Prostate gland (tissue), 2 donors: ENCODE data around the gene SERINC5. TPM values are rescaled to one million over a fixed set of nuclear protein-coding genes. Genes with fewer than 3 reads are reported as not detected.
A peak's percentile ranks its signal among the peaks of the same experiment; 100 is the strongest.

ENCODE experiments used
- DNase-seq: peaks from one replicate; pipeline ENCODE4 v3.0.0-alpha.2; 2019; ENCODE audit warnings: low spot score
- H3K27ac ChIP-seq, 2 donors: fragments of 200-600 bp; sonication (generic); 2 replicates each; pipeline ENCODE4 v1.5.1; 2017 to 2019
- H3K27me3 ChIP-seq: fragments of 200-600 bp; sonication (generic); replicated peaks from 2 replicates; pipeline ENCODE4 v1.5.1; 2019; ENCODE audit not compliant: insufficient read depth
- H3K36me3 ChIP-seq, 2 donors: fragments of 200-600 bp; sonication (generic); 1 replicate in 1 of 2; 2 replicates in 1 of 2; pipeline versions ENCODE4 v1.5.1 to v1.8.1; 2017 to 2019
- H3K4me1 ChIP-seq: fragments of 200-600 bp; sonication (generic); replicated peaks from 2 replicates; pipeline ENCODE4 v1.5.1; 2019
- H3K4me3 ChIP-seq, 2 donors: fragments of 200-600 bp; sonication (generic); 2 replicates each; pipeline ENCODE4 v1.5.1; 2017 to 2019
- H3K9me3 ChIP-seq: fragments of 200-600 bp; sonication (generic); 2 replicates; pipeline ENCODE4 v1.5.1; 2017
- CTCF ChIP-seq, 4 experiments: fragments of 200-600 bp in 2 of 4; fragments of 450-650 bp in 2 of 4; sonication (generic) in 2 of 4; IDR thresholded peaks; 1 replicate in 3 of 4; 2 replicates in 1 of 4; pipeline ENCODE4 v1.5.1; 2016 to 2019; ENCODE audit warnings: antibody characterized with exemption in 4 of 4, mild to moderate bottlenecking in 2 of 4, moderate library complexity in 2 of 4
- POLR2A ChIP-seq: fragments of 450-650 bp; IDR thresholded peaks from one replicate; pipeline ENCODE4 v1.6.1; 2016; ENCODE audit warnings: antibody characterized with exemption, mild to moderate bottlenecking
- POLR2AphosphoS5 ChIP-seq: sonication (generic); formaldehyde crosslinking; IDR thresholded peaks from one replicate; pipeline ENCODE4 v1.6.1; 2017; ENCODE audit warnings: antibody characterized with exemption
- WGBS: methylation state at CpG from one replicate; pipeline ENCODE4 v1.1.5; 2018; 5-methylcytosine and 5-hydroxymethylcytosine counted together
- intact Hi-C: fragments of 100-400 bp; cut with DNase I; formaldehyde crosslinking; loops from one replicate; pipeline ENCODE4 v1.14.2; 2022
- total RNA-seq, 2 donors: library from RNA; depleted of rRNA; stranded (reverse); fragments of >200 nt; gene quantifications; one replicate each; pipeline ENCODE4 v1.1.0, GENCODE V29; 2016

The SERINC5 gene
- total RNA-seq, 2 donors from 2014 or later, result 127 to 205 TPM

DNA sequence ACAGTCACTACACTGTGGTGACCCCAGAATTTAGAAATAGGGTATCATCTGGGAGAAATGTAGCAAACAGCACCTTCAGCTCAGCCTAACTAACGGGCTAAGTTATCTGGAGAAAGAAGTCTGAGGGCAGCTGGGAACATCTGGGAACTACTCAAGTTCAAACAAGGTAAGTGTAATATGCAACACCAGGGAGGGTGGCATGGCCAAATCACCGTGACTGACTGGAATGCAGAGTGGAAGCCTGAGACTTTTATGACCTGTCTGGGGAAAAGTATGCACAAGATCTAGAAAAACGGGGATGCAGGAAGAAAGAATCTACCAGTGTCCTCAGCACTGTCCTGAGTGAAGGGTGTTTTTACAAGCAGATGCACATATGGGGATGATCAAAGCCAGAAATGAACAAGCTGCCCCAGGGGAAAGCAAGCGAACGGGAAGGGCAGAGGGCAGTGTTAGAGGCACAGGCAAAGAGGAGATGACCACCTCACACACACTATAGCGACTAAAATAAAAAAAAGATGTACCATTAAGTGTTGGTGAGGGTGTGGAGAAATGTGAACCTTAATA is 59.9 kb downstream of the SERINC5 start:
- intact Hi-C loops, result loop anchor here (10.0 kb wide), 1 partner anchor 101 kb away; no protein-coding TSS in a partner anchor
- Histone ChIP-seq H3K9me3 (no peaks in the 10 kb centered on the region), H3K27me3 (no peaks in the 10 kb centered on the region), H3K4me3 (no peak overlapping the region), H3K27ac (peak overlapping the region in 1 of 2 donors; percentile 63), H3K36me3 (no peaks in the 10 kb centered on the region), H3K4me1 (peaks cover 18% of the 10 kb centered on the region)
- no peak for DNase-seq
- no peak for TF ChIP-seq CTCF (IDR thresholded peaks at IDR 0.05)
- no peak for TF ChIP-seq POLR2AphosphoS5
- TF ChIP-seq POLR2A, result no peak
- 59% methylated on average over 6 of the region's 6 CpGs for WGBS

DNA sequence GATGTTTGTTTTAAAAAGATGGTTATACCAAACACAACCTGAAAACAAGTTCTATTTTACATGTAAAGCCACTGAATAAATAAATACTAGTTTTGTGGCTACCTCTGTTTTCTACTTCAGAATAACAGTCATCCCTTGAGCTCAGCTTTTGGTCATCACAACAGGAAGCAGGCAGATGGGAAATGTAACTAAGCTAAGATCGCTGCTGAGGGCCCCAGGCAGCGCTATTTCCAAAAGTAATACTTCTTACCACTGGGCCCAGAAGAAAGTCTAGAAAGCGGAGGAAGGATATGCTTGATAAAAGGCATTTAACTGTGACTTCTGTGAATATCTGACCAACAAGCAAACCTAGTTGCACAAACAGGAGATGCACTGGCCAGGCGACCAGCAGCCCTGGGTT is 61.4 kb downstream of the SERINC5 start:
- no peak for DNase-seq
- Histone ChIP-seq H3K36me3 (no peaks in the 10 kb centered on the region), H3K27ac (peak overlapping the region; percentile 63 to 68), H3K4me3 (no peak overlapping the region), H3K27me3 (no peaks in the 10 kb centered on the region), H3K4me1 (peaks cover 18% of the 10 kb centered on the region), H3K9me3 (no peaks in the 10 kb centered on the region)
- 62% methylated on average over 4 of the region's 4 CpGs for WGBS
- intact Hi-C loops, result loop anchor here (10.0 kb wide), 1 partner anchor 100 kb away; no protein-coding TSS in a partner anchor
- TF ChIP-seq POLR2A, result no peak
- no peak for TF ChIP-seq POLR2AphosphoS5
- TF ChIP-seq CTCF (IDR thresholded peaks at IDR 0.05), result no peak

DNA sequence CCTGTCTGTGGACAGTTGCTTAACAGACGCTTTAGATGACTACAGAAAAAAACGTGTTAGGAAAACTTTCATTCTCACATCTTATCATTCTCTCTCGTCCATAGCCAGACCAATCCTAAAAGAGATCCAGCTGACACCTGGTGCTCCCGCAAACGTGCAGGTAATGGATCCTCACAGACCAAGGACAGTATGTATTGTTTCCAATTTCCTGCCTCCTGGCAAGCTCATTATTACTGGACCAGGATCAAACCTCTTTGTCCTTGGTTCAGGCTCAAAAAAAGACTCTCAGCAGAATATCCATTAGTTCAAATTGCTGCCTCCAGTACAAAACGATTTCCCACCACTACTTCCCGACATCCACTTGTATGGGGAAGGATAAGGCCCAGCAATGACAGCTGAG is 62.4 kb downstream of the SERINC5 start:
- Histone ChIP-seq H3K27ac (peak overlapping the region; percentile 63 to 68), H3K4me1 (peaks cover 18% of the 10 kb centered on the region), H3K36me3 (no peaks in the 10 kb centered on the region), H3K4me3 (no peak overlapping the region), H3K9me3 (no peaks in the 10 kb centered on the region), H3K27me3 (no peaks in the 10 kb centered on the region)
- DNase-seq, result no peak
- no peak for TF ChIP-seq POLR2AphosphoS5
- TF ChIP-seq POLR2A, result no peak
- TF ChIP-seq CTCF (IDR thresholded peaks at IDR 0.05), result no peak
- intact Hi-C loops, result loop anchor here (2.0 to 10.0 kb wide), 2 partner anchors 63 to 99 kb away; partner anchors contain the start of gene SERINC5
- WGBS, result 8% methylated on average over 7 of the region's 7 CpGs

DNA sequence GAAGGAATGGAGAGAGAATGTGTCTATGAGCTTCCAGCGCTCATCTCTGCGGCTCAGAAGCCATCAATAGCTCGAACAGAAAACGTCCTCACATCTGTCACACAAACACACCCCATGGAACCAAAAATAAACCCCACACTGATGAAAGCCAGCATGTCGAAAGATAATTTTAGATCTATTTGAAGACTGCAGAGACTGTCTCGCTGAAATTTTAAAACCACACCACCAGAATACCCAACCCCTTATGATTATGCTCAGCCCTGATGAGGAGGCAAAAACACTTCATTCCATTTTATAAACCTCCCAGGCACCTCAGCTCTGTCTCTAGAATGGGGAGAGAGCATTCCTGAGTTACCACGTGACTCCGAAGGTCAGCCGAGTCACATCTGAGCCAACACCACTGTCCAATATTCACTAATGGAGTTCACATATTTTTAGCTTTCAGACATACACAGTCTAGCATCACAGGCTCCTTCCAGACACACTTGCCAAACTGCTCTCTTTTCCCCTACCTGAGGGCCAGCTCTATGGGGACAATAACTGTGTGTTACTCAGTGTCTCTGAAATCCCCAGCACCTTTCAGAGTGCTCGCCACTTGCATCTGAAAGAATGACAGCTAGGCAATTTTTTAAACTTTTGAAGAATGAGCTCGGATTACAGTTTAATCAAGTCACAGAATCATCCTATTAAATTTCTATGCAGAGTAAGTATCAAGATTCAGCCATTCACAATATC is 63.2 kb downstream of the SERINC5 start:
- H3K4me1 ChIP-seq, result peaks cover 18% of the 10 kb centered on the region
- no peak for TF ChIP-seq POLR2A
- no peak for TF ChIP-seq CTCF (IDR thresholded peaks at IDR 0.05)
- no peak for TF ChIP-seq POLR2AphosphoS5
- peak overlapping the region; percentile 63 to 68 for H3K27ac ChIP-seq
- H3K27me3 ChIP-seq, result no peaks in the 10 kb centered on the region
- intact Hi-C loops, result loop anchor here (2.0 to 10.0 kb wide), 2 partner anchors 64 to 98 kb away; partner anchors contain the start of gene SERINC5
- no peaks in the 10 kb centered on the region for H3K9me3 ChIP-seq
- no peaks in the 10 kb centered on the region for H3K36me3 ChIP-seq
- no peak overlapping the region for H3K4me3 ChIP-seq
- 39% methylated on average over 11 of the region's 11 CpGs for WGBS
- no peak for DNase-seq
